Hepatocyte (in vitro differentiated cells): ENCODE results near the gene F13A1.

ENCODE experiments used
- EZH2 ChIP-seq: fragments of 200-600 bp; sonication (generic); IDR thresholded peaks from 2 replicates; pipeline ENCODE4 v1.6.1; 2016; ENCODE audit warnings: antibody characterized with exemption, mild to moderate bottlenecking, borderline replicate concordance
- EZH2phosphoT487 ChIP-seq: fragments of 200-600 bp; sonication (generic); IDR thresholded peaks from one replicate; pipeline ENCODE4 v1.6.1; 2018; ENCODE audit warnings: antibody characterized with exemption, mild to moderate bottlenecking, low read depth, moderate library complexity; ENCODE audit not compliant: unreplicated experiment, severe bottlenecking

GRCh38 chr6:6351511-6352025 is 31.1 kb upstream of the F13A1 start:
- TF ChIP-seq EZH2phosphoT487 (no peak), EZH2 (no peak)
